SK-N-SH (cell line): Measurements from ENCODE around the gene CIDEC.

Experiments used
- FOXJ3 ChIP-seq: sonication (generic); formaldehyde crosslinking; IDR thresholded peaks from 2 replicates; pipeline ENCODE4 v1.5.1; 2020; ENCODE audit warnings: mild to moderate bottlenecking, missing genetic modification reagents
- POLR2AphosphoS5 ChIP-seq: IDR thresholded peaks from 2 replicates; pipeline ENCODE4 v1.6.1; 2012; ENCODE audit warnings: low read depth, low read length
- YY1 ChIP-seq: IDR thresholded peaks from 2 replicates; pipeline ENCODE4 v1.4.0; 2012; ENCODE audit warnings: low read depth, mild to moderate bottlenecking

DNA sequence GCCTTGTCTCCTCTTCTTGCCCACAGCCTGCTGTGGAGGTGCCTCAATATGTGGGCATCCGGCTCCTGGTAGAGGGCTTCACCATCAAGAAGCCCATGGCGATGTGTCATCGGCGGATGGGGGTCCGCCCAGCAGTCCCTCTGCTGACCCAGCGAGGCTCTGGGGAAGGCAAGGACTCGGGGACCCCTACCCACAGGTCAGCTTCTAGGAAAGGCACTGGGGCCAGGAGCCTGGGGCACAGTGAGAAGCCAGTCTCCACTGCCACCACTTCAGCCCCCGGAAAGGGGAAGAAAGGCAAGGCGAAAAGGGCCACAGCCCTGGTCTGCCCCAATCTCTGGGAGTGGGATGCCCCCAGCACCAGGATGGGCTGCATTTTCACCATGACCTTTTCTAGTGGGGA is 47.0 kb downstream of the CIDEC start:
- TF ChIP-seq POLR2AphosphoS5 (no peak), YY1 (no peak), FOXJ3 (CRISPR knock-in tag) (no peak)
